ELF-1 (cell line): Measurements from ENCODE around the gene MECR.
"Not testable (repeated sequence)": the region's sequence is repeated elsewhere in the genome, so short reads cannot be mapped to it uniquely, and the experiment has no call there.

ENCODE experiments used
- DNase-seq: peaks from one replicate; pipeline ENCODE4 v3.0.0-alpha.2; 2016; ENCODE audit warnings: low read depth, low spot score

Gene MECR

GRCh38 chr1:29171521-29171920 lies 59.2 kb downstream of the MECR start:
- DNase-seq = no peak

GRCh38 chr1:29171089-29171488 lies 59.6 kb downstream of the MECR start:
- no peak for DNase-seq

- no peak for DNase-seq
These were observed 60.8 kb downstream of the MECR start for GRCh38 chr1:29169976-29170375.

GRCh38 chr1:29167904-29168303 lies 62.8 kb downstream of the MECR start:
- no peak for DNase-seq

GRCh38 chr1:29166291-29166878 lies 64.3 kb downstream of the MECR start:
- no peak for DNase-seq

GRCh38 chr1:29164588-29164987 lies 66.1 kb downstream of the MECR start:
- no peak for DNase-seq

- no peak for DNase-seq
These were observed 68.1 kb downstream of the MECR start for GRCh38 chr1:29162476-29163138.

- DNase-seq = no peak
These were observed 68.7 kb downstream of the MECR start for GRCh38 chr1:29162025-29162424.

GRCh38 chr1:29159773-29160172 lies 71.0 kb downstream of the MECR start:
- no peak for DNase-seq

- DNase-seq = no peak
These were observed 73.5 kb downstream of the MECR start for GRCh38 chr1:29157269-29157601.

GRCh38 chr1:29156543-29157268 lies 74.0 kb downstream of the MECR start:
- peak; percentile 93 for DNase-seq

GRCh38 chr1:29152046-29152805 lies 78.5 kb downstream of the MECR start:
- no peak for DNase-seq

GRCh38 chr1:29150346-29150745 lies 80.4 kb downstream of the MECR start:
- DNase-seq = not testable (repeated sequence)

- no peak for DNase-seq
These were observed 81.9 kb downstream of the MECR start for GRCh38 chr1:29148656-29149491.

GRCh38 chr1:29145739-29146437 lies 84.8 kb downstream of the MECR start:
- DNase-seq = no peak

- no peak for DNase-seq
These were observed 86.6 kb downstream of the MECR start for GRCh38 chr1:29144178-29144577.

- no peak for DNase-seq
These were observed 88.0 kb downstream of the MECR start for GRCh38 chr1:29142714-29143113.
